ENCODE data around the gene PHF8. TPM values are rescaled to one million over a fixed set of nuclear protein-coding genes. Genes with fewer than 3 reads are reported as not detected.

Gene PHF8
- total RNA-seq, 1 experiment from 2014 or later, result 17.0 TPM

Other genes starting within 250 kb of the PHF8 start
- 3.6 TPM in 2 replicates for gene FAM120C, start 138.8 kb upstream of the PHF8 start, total RNA-seq (2014; rRNA removed; shearing (Covaris generic))

Measured in G401 (cell line).